HEK293 (cell line): ENCODE results near the gene CAMKK1.

ENCODE experiments used
- HOXC10 ChIP-seq: sonication (generic); formaldehyde crosslinking; IDR thresholded peaks from 2 replicates; pipeline ENCODE4 v1.8.1; 2023; ENCODE audit warnings: mild to moderate bottlenecking, missing genetic modification reagents
- KLF16 ChIP-seq: fragments of 450-650 bp; formaldehyde crosslinking; IDR thresholded peaks from 2 replicates; pipeline ENCODE4 v1.5.1; 2017; ENCODE audit warnings: missing biosample characterization, missing genetic modification characterization
- SCRT2 ChIP-seq: fragments of 450-650 bp; formaldehyde crosslinking; IDR thresholded peaks from 2 replicates; pipeline ENCODE4 v1.5.1; 2016; ENCODE audit warnings: missing biosample characterization, missing genetic modification characterization
- YY1 ChIP-seq: fragments of 450-650 bp; formaldehyde crosslinking; IDR thresholded peaks from 2 replicates; pipeline ENCODE4 v1.5.1; 2018; ENCODE audit warnings: missing biosample characterization, missing genetic modification characterization
- ZBTB48 ChIP-seq: fragments of 450-650 bp; formaldehyde crosslinking; IDR thresholded peaks from 2 replicates; pipeline ENCODE4 v1.5.1; 2016; ENCODE audit warnings: missing biosample characterization, missing genetic modification characterization
- ZNF146 ChIP-seq: fragments of 450-650 bp; formaldehyde crosslinking; IDR thresholded peaks from 2 replicates; pipeline ENCODE4 v1.5.1; 2016; ENCODE audit warnings: missing biosample characterization, missing genetic modification characterization
- ZNF174 ChIP-seq: fragments of 450-650 bp; formaldehyde crosslinking; IDR thresholded peaks from 2 replicates; pipeline ENCODE4 v1.5.0; 2017; ENCODE audit warnings: missing biosample characterization, mild to moderate bottlenecking, missing genetic modification characterization
- ZNF184 ChIP-seq: fragments of 450-650 bp; IDR thresholded peaks from 2 replicates; pipeline ENCODE4 v1.5.1; 2018; ENCODE audit warnings: missing biosample characterization, mild to moderate bottlenecking, missing genetic modification characterization
- ZNF248 ChIP-seq: fragments of 450-650 bp; formaldehyde crosslinking; IDR thresholded peaks from 2 replicates; pipeline ENCODE4 v1.5.1; 2017; ENCODE audit warnings: missing biosample characterization, missing genetic modification characterization
- ZNF473 ChIP-seq: fragments of 450-650 bp; formaldehyde crosslinking; IDR thresholded peaks from 2 replicates; pipeline ENCODE4 v1.5.1; 2017; ENCODE audit warnings: missing biosample characterization, missing genetic modification characterization
- TF ChIP-seq, protein P1 (sequence below): fragments of 450-650 bp; formaldehyde crosslinking; IDR thresholded peaks from 2 replicates; pipeline ENCODE4 v1.5.1; 2016; ENCODE audit warnings: missing biosample characterization, missing genetic modification characterization
- TF ChIP-seq, protein P2 (sequence below): sonication (generic); formaldehyde crosslinking; IDR thresholded peaks from 2 replicates; pipeline ENCODE4 v1.8.1; 2022; ENCODE audit warnings: mild to moderate bottlenecking, moderate library complexity, missing genetic modification reagents
- TF ChIP-seq, protein P3 (sequence below): fragments of 450-650 bp; formaldehyde crosslinking; IDR thresholded peaks from 2 replicates; pipeline ENCODE4 v1.5.1; 2017; ENCODE audit warnings: missing biosample characterization, missing genetic modification characterization
- TF ChIP-seq, protein P4 (sequence below): fragments of 450-650 bp; formaldehyde crosslinking; IDR thresholded peaks from 2 replicates; pipeline ENCODE4 v1.5.1; 2016; ENCODE audit warnings: missing biosample characterization, missing genetic modification characterization

DNA sequence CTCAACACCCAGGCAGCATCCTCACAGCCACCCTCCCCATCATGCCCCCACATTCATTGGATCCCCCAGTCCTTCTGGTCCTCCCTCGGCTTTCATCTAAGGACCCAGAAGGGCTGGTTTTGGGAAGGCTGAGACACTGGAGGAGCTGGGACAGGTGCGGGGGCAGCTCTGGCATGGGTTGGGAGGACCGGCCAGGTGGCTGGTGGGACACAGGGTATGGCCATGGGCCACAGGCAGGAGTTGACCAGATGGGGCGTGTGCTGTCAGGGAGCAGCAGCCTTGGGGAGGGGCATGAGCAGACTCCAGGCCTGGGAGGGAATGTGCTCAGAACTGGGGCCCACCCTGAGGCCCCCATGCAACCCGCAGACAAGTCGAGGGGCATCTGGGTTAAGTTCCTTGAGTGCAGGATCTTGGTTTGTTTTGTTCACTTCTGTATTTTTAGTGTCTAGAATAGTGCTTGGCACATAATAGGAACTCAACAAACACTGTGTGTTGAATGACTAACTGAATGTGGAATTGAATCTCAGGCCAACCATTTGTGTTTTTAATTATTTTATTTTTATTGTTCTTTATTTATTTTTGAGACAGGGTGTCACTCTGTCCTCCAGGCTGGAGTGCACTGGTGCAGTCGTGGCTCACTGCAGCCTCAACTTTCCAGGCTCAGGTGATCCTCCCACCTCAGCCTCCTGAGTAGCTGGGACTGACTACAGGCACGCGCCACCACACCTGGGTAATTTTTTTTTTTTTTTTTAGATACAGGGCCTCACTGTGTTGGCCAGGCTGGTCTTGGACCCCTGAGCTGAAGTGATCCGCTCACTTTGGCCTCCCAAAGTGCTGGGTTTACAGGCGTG, 17.8 kb upstream of the CAMKK1 start:
- TF ChIP-seq, protein P1, sequence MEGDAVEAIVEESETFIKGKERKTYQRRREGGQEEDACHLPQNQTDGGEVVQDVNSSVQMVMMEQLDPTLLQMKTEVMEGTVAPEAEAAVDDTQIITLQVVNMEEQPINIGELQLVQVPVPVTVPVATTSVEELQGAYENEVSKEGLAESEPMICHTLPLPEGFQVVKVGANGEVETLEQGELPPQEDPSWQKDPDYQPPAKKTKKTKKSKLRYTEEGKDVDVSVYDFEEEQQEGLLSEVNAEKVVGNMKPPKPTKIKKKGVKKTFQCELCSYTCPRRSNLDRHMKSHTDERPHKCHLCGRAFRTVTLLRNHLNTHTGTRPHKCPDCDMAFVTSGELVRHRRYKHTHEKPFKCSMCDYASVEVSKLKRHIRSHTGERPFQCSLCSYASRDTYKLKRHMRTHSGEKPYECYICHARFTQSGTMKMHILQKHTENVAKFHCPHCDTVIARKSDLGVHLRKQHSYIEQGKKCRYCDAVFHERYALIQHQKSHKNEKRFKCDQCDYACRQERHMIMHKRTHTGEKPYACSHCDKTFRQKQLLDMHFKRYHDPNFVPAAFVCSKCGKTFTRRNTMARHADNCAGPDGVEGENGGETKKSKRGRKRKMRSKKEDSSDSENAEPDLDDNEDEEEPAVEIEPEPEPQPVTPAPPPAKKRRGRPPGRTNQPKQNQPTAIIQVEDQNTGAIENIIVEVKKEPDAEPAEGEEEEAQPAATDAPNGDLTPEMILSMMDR (tag by site-specific recombination) = no peak
- no peak for TF ChIP-seq ZNF174 (tag by site-specific recombination)
- TF ChIP-seq ZNF146 (tag by site-specific recombination) = no peak
- TF ChIP-seq, protein P2, sequence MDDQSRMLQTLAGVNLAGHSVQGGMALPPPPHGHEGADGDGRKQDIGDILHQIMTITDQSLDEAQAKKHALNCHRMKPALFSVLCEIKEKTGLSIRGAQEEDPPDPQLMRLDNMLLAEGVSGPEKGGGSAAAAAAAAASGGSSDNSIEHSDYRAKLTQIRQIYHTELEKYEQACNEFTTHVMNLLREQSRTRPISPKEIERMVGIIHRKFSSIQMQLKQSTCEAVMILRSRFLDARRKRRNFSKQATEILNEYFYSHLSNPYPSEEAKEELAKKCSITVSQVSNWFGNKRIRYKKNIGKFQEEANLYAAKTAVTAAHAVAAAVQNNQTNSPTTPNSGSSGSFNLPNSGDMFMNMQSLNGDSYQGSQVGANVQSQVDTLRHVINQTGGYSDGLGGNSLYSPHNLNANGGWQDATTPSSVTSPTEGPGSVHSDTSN (CRISPR knock-in tag) = no peak
- TF ChIP-seq, protein P3, sequence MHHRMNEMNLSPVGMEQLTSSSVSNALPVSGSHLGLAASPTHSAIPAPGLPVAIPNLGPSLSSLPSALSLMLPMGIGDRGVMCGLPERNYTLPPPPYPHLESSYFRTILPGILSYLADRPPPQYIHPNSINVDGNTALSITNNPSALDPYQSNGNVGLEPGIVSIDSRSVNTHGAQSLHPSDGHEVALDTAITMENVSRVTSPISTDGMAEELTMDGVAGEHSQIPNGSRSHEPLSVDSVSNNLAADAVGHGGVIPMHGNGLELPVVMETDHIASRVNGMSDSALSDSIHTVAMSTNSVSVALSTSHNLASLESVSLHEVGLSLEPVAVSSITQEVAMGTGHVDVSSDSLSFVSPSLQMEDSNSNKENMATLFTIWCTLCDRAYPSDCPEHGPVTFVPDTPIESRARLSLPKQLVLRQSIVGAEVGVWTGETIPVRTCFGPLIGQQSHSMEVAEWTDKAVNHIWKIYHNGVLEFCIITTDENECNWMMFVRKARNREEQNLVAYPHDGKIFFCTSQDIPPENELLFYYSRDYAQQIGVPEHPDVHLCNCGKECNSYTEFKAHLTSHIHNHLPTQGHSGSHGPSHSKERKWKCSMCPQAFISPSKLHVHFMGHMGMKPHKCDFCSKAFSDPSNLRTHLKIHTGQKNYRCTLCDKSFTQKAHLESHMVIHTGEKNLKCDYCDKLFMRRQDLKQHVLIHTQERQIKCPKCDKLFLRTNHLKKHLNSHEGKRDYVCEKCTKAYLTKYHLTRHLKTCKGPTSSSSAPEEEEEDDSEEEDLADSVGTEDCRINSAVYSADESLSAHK (tag by site-specific recombination) = no peak
- TF ChIP-seq HOXC10 (CRISPR knock-in tag) = no peak
- TF ChIP-seq ZBTB48 (tag by site-specific recombination) = no peak
- TF ChIP-seq, protein P4, sequence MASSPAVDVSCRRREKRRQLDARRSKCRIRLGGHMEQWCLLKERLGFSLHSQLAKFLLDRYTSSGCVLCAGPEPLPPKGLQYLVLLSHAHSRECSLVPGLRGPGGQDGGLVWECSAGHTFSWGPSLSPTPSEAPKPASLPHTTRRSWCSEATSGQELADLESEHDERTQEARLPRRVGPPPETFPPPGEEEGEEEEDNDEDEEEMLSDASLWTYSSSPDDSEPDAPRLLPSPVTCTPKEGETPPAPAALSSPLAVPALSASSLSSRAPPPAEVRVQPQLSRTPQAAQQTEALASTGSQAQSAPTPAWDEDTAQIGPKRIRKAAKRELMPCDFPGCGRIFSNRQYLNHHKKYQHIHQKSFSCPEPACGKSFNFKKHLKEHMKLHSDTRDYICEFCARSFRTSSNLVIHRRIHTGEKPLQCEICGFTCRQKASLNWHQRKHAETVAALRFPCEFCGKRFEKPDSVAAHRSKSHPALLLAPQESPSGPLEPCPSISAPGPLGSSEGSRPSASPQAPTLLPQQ (tag by site-specific recombination) = no peak
- TF ChIP-seq ZNF184 (tag by site-specific recombination) = no peak
- no peak for TF ChIP-seq YY1 (tag by site-specific recombination)
- TF ChIP-seq KLF16 (tag by site-specific recombination) = no peak
- TF ChIP-seq ZNF248 (tag by site-specific recombination) = no peak
- no peak for TF ChIP-seq SCRT2
- no peak for TF ChIP-seq ZNF473
